CD4-positive, CD25-positive, alpha-beta regulatory T cell (primary cell): Measurements from ENCODE around the gene CEACAM6. TPM values are rescaled to one million over a fixed set of nuclear protein-coding genes. Genes with fewer than 3 reads are reported as not detected.
"Not testable (repeated sequence)": the region's sequence is repeated elsewhere in the genome, so short reads cannot be mapped to it uniquely, and the experiment has no call there.

ENCODE experiments used
- ATAC-seq, 2 donors: fragments of 150-1000 bp; cut with Tn5 transposase; one replicate each; pipeline ENCODE4 v1.10.0; 2021; ENCODE audit warnings: low read depth in 2 of 2, moderate number of reproducible peaks in 2 of 2, moderate library complexity in 1 of 2
- DNase-seq, 3 donors: peaks; one replicate each; pipeline versions ENCODE4 v3.0.0 to v3.0.0-alpha.2; 2012 to 2022; ENCODE audit warnings: mixed read lengths in 1 of 3
- H3K27ac ChIP-seq: one replicate; pipeline ENCODE4 v1.7.0; 2013; ENCODE audit warnings: mild to moderate bottlenecking, low read length; ENCODE audit not compliant: insufficient read depth, poor library complexity, severe bottlenecking
- H3K27me3 ChIP-seq: one replicate; pipeline ENCODE4 v1.7.0; 2013; ENCODE audit warnings: low read length; ENCODE audit not compliant: control insufficient read depth, insufficient read depth
- H3K36me3 ChIP-seq: one replicate; pipeline ENCODE4 v1.7.0; 2013; ENCODE audit warnings: mild to moderate bottlenecking, low read length, moderate library complexity; ENCODE audit not compliant: control insufficient read depth, insufficient read depth
- H3K4me1 ChIP-seq: 2 replicates; pipeline ENCODE4 v1.7.0; 2013; ENCODE audit warnings: mild to moderate bottlenecking, low read length; ENCODE audit not compliant: insufficient read depth, control insufficient read depth, poor library complexity, severe bottlenecking
- H3K4me3 ChIP-seq: one replicate; pipeline ENCODE4 v1.7.0; 2013; ENCODE audit warnings: low read depth, mild to moderate bottlenecking, low read length, moderate library complexity
- H3K9me3 ChIP-seq, 2 experiments: 1 replicate in 1 of 2; 2 replicates in 1 of 2; pipeline ENCODE4 v1.7.0; 2013; ENCODE audit warnings: low read length in 2 of 2, mild to moderate bottlenecking in 1 of 2, moderate library complexity in 1 of 2; ENCODE audit not compliant: control insufficient read depth in 2 of 2
- H3K27ac Mint-ChIP-seq, 3 donors: one replicate each; pipeline ENCODE4 v1.8.0; 2020 to 2022; ENCODE audit warnings: mild to moderate bottlenecking in 3 of 3, mixed read lengths in 3 of 3, moderate library complexity in 2 of 3
- H3K27me3 Mint-ChIP-seq: one replicate; pipeline ENCODE4 v1.8.0; 2022; ENCODE audit warnings: mild to moderate bottlenecking, mixed read lengths
- H3K36me3 Mint-ChIP-seq: one replicate; pipeline ENCODE4 v1.8.0; 2020; ENCODE audit warnings: mixed read lengths
- H3K4me1 Mint-ChIP-seq, 4 donors: one replicate each; pipeline ENCODE4 v1.8.0; 2020 to 2022; ENCODE audit warnings: mixed read lengths in 4 of 4, mild to moderate bottlenecking in 1 of 4
- H3K4me3 Mint-ChIP-seq, 4 donors: one replicate each; pipeline ENCODE4 v1.8.0; 2020 to 2022; ENCODE audit warnings: mild to moderate bottlenecking in 4 of 4, mixed read lengths in 4 of 4, moderate library complexity in 3 of 4
- H3K9me3 Mint-ChIP-seq, 7 donors: one replicate each; pipeline ENCODE4 v1.8.0; 2020 to 2022; ENCODE audit warnings: mixed read lengths in 7 of 7, mild to moderate bottlenecking in 3 of 7, moderate library complexity in 2 of 7
- polyA plus RNA-seq, 4 donors: library from polyadenylated mRNA; unstranded; fragments of 300-500 nt; fragmentation: Illumina TruSeq; gene quantifications; one replicate each; pipeline ENCODE4 v1.2.3, GENCODE V29; 2021
- total RNA-seq: library from RNA; stranded (reverse); gene quantifications from one replicate; pipeline ENCODE4 v1.2.3, GENCODE V29; 2022

The CEACAM6 gene
- total and polyA plus RNA-seq, 5 donors from 2014 or later, result not detected

DNA sequence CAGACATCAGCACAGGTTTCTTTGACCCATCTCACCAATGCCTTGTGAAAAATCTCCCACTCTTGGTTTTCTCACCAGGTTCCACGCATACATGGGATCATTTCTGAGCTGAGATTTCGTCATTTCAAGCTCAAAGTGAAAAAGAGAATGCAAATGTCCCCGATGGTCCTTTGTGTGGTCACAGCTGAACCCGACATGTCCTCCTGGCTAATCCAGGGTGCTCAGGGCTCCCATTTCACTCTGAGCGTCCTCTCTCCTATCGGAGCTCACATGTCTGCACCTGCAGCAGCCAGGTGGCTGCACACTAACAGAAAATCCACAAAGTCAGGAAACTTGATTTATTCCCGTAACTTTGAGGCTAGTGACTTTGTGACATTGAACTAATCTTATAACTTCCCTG is 31.7 kb downstream of the CEACAM6 start:
- no peak overlapping the region for H3K4me3 Mint-ChIP-seq
- DNase-seq (no peak), ATAC-seq (no peak)
- H3K36me3 ChIP-seq, result no peaks in the 10 kb centered on the region
- no peak overlapping the region for H3K27ac ChIP-seq
- peaks cover 21% of the 10 kb centered on the region for H3K27me3 Mint-ChIP-seq
- H3K9me3 ChIP-seq, result no peaks in the 10 kb centered on the region
- peaks cover 5% of the 10 kb centered on the region for H3K27me3 ChIP-seq
- no peaks in the 10 kb centered on the region for H3K36me3 Mint-ChIP-seq
- peaks cover 0 to 1% (median 0%) of the 10 kb centered on the region in 7 donors for H3K9me3 Mint-ChIP-seq
- no peak overlapping the region for H3K4me3 ChIP-seq
- H3K4me1 ChIP-seq, result peaks cover 8% of the 10 kb centered on the region
- H3K4me1 Mint-ChIP-seq, result peaks cover 5 to 17% (median 12%) of the 10 kb centered on the region in 4 donors
- no peak overlapping the region for H3K27ac Mint-ChIP-seq

DNA sequence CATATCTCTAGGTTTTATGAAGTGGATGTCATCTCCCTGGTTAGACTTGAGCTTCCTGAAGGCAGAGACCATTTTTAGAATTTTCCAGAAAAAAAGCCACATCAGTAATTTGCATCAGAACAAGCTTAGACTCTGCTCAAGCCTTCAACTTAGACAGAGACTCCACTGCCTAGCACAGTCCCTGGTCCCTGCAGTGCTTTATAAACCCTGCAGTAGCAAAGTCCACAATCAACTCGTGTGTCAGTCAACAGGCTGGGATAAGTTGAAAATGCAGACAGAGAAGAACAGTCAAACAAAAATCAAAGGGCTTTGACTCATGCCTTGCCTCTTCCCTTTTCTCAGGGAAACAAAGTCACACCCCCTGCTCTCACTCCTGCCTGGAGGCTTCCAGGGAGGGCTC is 33.2 kb downstream of the CEACAM6 start:
- H3K9me3 ChIP-seq, H3K36me3 ChIP-seq, H3K36me3 Mint-ChIP-seq, H3K4me3 Mint-ChIP-seq, H3K4me3 ChIP-seq, ATAC-seq, H3K27ac ChIP-seq, H3K27ac Mint-ChIP-seq, H3K4me1 ChIP-seq, H3K9me3 Mint-ChIP-seq, DNase-seq, H3K27me3 ChIP-seq: not testable (repeated sequence)
- Mint-ChIP-seq H3K27me3 (peaks cover 28% of the 10 kb centered on the region), H3K4me1 (peaks cover 5 to 23% (median 12%) of the 10 kb centered on the region in 4 donors)

DNA sequence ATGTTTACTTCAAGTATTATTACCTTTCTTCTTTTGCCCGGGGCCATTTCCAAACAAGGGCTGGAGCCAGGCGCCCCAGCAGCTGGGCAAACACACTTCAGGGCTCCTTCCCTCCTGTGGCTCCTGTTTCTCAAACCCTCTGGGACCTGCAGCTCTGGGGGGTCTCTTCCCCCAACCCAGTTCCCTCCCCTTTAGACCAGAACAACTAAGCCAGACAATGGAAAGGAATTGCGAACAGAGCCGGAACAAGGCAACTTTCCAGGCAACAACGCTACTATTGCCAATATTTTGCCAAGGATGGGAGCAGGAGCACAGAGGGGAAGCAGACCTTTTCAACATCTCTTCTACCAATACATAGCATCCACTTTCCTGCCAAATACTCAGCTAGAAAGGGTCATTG is 33.7 kb downstream of the CEACAM6 start:
- not testable (repeated sequence) for H3K27ac Mint-ChIP-seq, H3K36me3 Mint-ChIP-seq
- H3K27me3 Mint-ChIP-seq, result peaks cover 32% of the 10 kb centered on the region

DNA sequence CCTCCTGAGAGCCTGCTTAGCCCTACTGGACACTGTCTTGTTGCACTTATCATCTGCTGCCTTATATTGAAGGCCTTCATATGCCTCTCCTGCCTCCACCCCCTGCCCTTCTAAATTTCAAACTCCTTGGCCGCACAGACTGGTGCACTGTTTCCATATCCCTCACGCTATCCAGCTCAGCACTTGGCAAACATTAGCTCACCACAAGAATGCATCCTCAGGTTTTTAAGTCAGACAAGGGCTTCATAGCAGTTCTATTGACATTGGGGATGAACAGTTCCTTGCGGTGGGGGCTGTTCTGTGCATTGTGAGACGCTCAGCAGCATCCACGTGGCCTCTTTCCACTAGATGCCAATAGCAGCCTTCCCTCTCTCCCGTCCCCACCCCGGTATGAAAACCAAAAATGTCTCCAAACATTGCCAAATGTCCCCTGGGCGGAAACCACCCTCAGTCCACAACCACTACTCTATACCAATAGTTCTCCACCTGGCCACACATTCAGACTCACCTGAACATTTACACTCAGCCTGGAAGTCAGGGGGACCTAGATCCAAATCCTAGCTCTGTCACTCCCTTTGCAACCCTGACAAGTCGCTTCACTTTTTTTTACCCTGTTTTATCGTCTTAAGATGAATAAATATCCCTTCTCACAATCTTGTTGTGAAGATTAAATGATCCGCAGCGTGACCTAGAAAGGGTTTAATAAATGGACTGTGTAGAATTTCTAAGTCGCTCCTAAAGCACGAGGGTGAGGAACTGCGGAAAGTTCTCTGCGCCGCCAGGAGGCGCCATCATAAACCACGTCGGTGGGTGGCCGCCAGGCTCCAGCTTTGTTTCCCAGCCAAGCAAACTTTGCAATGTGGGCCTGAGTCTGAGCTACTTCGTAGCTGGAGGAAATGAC is 37.4 kb downstream of the CEACAM6 start:
- Mint-ChIP-seq H3K27ac (no peak overlapping the region), H3K9me3 (peaks cover 0 to 2% (median 0%) of the 10 kb centered on the region in 7 donors), H3K36me3 (no peaks in the 10 kb centered on the region), H3K27me3 (peaks cover 34% of the 10 kb centered on the region), H3K4me1 (peaks cover 0 to 8% (median 2%) of the 10 kb centered on the region in 4 donors), H3K4me3 (no peak overlapping the region)
- Histone ChIP-seq H3K27ac (no peak overlapping the region), H3K27me3 (peaks cover 5% of the 10 kb centered on the region), H3K4me1 (no peaks in the 10 kb centered on the region), H3K4me3 (no peak overlapping the region), H3K36me3 (no peaks in the 10 kb centered on the region), H3K9me3 (no peaks in the 10 kb centered on the region)
- peak; percentile 20 to 64 (median 38) for DNase-seq
- no peak for ATAC-seq

More for the DNA sequence above, 33.7 kb downstream of the CEACAM6 start:
- H3K4me3 ChIP-seq, H3K27ac ChIP-seq, H3K9me3 Mint-ChIP-seq, H3K4me1 ChIP-seq, ATAC-seq, DNase-seq, H3K4me3 Mint-ChIP-seq, H3K27me3 ChIP-seq, H3K9me3 ChIP-seq, H3K36me3 ChIP-seq: not testable (repeated sequence)
- peaks cover 5 to 23% (median 12%) of the 10 kb centered on the region in 4 donors for H3K4me1 Mint-ChIP-seq

DNA sequence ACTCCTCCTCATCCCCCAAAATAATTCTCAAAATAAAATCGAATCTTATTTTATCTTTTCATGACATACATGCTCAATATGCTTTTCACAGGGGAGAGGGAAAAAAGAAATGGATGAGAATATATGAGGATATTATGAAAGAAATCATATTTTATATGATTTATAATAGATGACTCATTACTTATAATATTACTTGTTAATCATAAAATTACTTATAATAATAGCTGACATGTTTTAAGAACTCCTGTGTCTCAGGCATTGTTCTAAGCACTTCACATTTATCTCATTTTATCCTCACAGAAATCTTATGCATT is 38.0 kb downstream of the CEACAM6 start:
- H3K36me3 Mint-ChIP-seq, result no peaks in the 10 kb centered on the region
- H3K4me3 Mint-ChIP-seq, result no peak overlapping the region
- H3K27ac Mint-ChIP-seq, result no peak overlapping the region

DNA sequence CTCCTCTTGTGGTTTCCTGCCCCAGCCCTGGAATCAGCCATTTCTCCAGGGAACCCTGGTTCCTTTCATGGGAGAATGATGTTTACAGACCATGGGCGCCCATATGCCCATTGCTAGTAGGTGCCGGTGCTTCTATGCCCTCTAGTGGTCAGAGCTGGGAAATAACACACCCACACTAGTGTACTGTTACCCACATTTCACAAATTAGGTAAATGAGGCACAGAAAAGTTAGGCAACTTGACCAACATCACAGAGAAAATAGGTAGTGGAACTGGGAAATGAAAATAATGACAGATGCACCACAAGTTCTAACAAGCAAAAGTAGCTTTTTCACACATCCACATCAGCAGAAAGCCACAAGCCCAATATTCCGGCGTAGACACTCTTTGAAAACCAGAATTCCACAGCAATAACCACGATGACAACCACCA is 39.7 kb downstream of the CEACAM6 start:
- Histone ChIP-seq H3K27ac (no peak overlapping the region), H3K9me3 (no peaks in the 10 kb centered on the region), H3K4me1 (no peaks in the 10 kb centered on the region), H3K4me3 (no peak overlapping the region), H3K27me3 (peaks cover 5% of the 10 kb centered on the region), H3K36me3 (no peaks in the 10 kb centered on the region)
- Mint-ChIP-seq H3K27ac (no peak overlapping the region), H3K4me1 (peaks cover 0 to 8% (median 2%) of the 10 kb centered on the region in 4 donors), H3K4me3 (no peak overlapping the region), H3K9me3 (peaks cover 0 to 2% (median 0%) of the 10 kb centered on the region in 7 donors), H3K27me3 (peaks cover 33% of the 10 kb centered on the region), H3K36me3 (no peaks in the 10 kb centered on the region)
- DNase-seq (peak; percentile 39 to 68 (median 63)), ATAC-seq (peak; percentile 84 to 88)

More for the DNA sequence above, 38.0 kb downstream of the CEACAM6 start:
- no peak for DNase-seq
- H3K4me1 Mint-ChIP-seq, result peaks cover 0 to 8% (median 2%) of the 10 kb centered on the region in 4 donors
- Histone ChIP-seq H3K27ac (no peak overlapping the region), H3K36me3 (no peaks in the 10 kb centered on the region), H3K4me1 (no peaks in the 10 kb centered on the region), H3K27me3 (peaks cover 5% of the 10 kb centered on the region), H3K4me3 (no peak overlapping the region), H3K9me3 (no peaks in the 10 kb centered on the region)
- peaks cover 0 to 2% (median 0%) of the 10 kb centered on the region in 7 donors for H3K9me3 Mint-ChIP-seq
- ATAC-seq, result no peak
- peaks cover 31% of the 10 kb centered on the region for H3K27me3 Mint-ChIP-seq

DNA sequence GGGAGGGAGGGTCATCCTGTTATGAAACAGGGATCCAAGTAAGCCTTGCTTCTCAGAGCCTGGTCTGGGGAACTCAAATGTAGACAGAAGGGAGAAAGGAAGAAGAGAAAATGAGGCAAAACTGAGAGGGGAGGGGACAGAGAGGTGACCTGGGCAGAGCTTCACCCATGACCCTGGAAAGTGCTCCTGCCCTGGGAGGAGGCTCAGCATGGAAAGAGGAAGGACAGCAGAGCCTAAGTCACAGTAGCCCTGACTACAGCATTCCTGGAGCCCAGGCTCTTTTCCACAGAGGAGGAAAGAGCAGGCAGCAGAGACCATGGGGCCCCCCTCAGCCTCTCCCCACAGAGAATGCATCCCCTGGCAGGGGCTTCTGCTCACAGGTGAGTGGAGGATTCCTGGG is 41.0 kb downstream of the CEACAM6 start, which contains the start of gene CEACAM3:
Gene CEACAM3 (plus strand): TSS at position 226 of the 400 bp plus-strand sequence. CDS start 91 bp downstream, at position 317.
- no peak for DNase-seq
- Mint-ChIP-seq H3K4me3 (no peak within 1 kb of the TSS), H3K36me3 (no peaks in the 10 kb centered on the region), H3K27me3 (peaks cover 33% of the 10 kb centered on the region), H3K9me3 (peaks cover 0 to 2% (median 0%) of the 10 kb centered on the region in 7 donors), H3K27ac (no peak within 1 kb of the TSS), H3K4me1 (peaks cover 0 to 8% (median 2%) of the 10 kb centered on the region in 4 donors)
- Histone ChIP-seq H3K36me3 (no peaks in the 10 kb centered on the region), H3K4me3 (no peak within 1 kb of the TSS), H3K27ac (no peak within 1 kb of the TSS), H3K4me1 (no peaks in the 10 kb centered on the region), H3K9me3 (no peaks in the 10 kb centered on the region), H3K27me3 (peaks cover 5% of the 10 kb centered on the region)
- no peak for ATAC-seq
